Measurements from ENCODE around the gene HHAT.
"Not testable (repeated sequence)": the region's sequence is repeated elsewhere in the genome, so short reads cannot be mapped to it uniquely, and the experiment has no call there.

The HHAT gene

GRCh38 chr1:210412240-210412639 is 83.5 kb downstream of the HHAT start:
- Histone ChIP-seq H3K27me3 (ENCODE audit: control insufficient read depth, insufficient read depth, low read length) (no peaks in the 10 kb centered on the region), H3K9ac (ENCODE audit: low read length) (no peak overlapping the region), H3K4me3 (ENCODE audit: low read depth, low read length) (no peak overlapping the region), H3K27ac (ENCODE audit: low read depth, low read length) (no peak overlapping the region), H3K4me1 (ENCODE audit: control insufficient read depth, insufficient read depth, low read length) (peaks cover 3% of the 10 kb centered on the region; the same call in 1 of the 2 replicates), H3K36me3 (ENCODE audit: control insufficient read depth, insufficient read depth, low read length) (no peaks in the 10 kb centered on the region), H3K9me3 (ENCODE audit: control insufficient read depth, insufficient read depth, low read depth, low read length) (peaks cover 2% of the 10 kb centered on the region; the same call in 1 of the 2 replicates)

GRCh38 chr1:210413951-210414350 is 85.2 kb downstream of the HHAT start:
- Histone ChIP-seq H3K36me3 (ENCODE audit: control insufficient read depth, insufficient read depth, low read length) (no peaks in the 10 kb centered on the region), H3K9ac (ENCODE audit: low read length) (no peak overlapping the region), H3K27me3 (ENCODE audit: control insufficient read depth, insufficient read depth, low read length) (no peaks in the 10 kb centered on the region), H3K9me3 (ENCODE audit: control insufficient read depth, insufficient read depth, low read depth, low read length) (peaks cover 2% of the 10 kb centered on the region; the same call in 1 of the 2 replicates), H3K4me1 (ENCODE audit: control insufficient read depth, insufficient read depth, low read length) (no peaks in the 10 kb centered on the region; the same call in 1 of the 2 replicates), H3K27ac (ENCODE audit: low read depth, low read length) (no peak overlapping the region), H3K4me3 (ENCODE audit: low read depth, low read length) (no peak overlapping the region)

DNA sequence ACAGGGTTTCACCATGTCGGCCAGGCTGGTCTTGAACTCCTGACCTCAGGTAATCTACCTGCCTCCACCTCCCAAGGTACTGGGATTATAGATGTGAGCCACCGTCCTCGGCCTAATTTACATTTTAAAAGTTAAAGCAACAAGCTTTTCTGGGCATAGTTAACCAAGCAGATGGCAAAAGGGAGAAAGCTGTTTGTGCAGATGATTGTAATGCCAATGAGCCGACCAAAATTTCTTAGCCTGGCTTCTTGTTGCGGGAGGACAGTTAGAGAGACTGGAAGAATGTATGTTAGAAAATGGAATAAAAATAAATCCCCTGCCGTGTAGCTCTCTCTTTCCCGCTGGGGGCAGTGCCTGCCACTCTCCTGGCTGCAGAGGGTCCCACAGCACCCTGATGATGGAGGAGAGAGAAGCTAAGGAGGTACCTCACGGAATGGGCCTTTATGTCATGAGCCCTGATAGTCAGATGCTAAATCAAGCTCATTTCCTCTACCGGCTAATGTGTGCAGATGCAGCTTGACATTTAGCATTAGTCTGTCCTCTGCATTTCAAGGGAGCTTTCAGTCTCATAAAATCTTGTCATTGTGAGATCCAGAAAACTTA is 87.2 kb downstream of the HHAT start:
- Histone ChIP-seq H3K4me3 (ENCODE audit: low read depth, low read length) (no peak overlapping the region), H3K27me3 (ENCODE audit: control insufficient read depth, insufficient read depth, low read length) (no peaks in the 10 kb centered on the region), H3K27ac (ENCODE audit: low read depth, low read length) (no peak overlapping the region), H3K4me1 (ENCODE audit: control insufficient read depth, insufficient read depth, low read length) (no peaks in the 10 kb centered on the region; the same call in 1 of the 2 replicates), H3K36me3 (ENCODE audit: control insufficient read depth, insufficient read depth, low read length) (no peaks in the 10 kb centered on the region), H3K9me3 (ENCODE audit: control insufficient read depth, insufficient read depth, low read depth, low read length) (peaks cover 2% of the 10 kb centered on the region; the same call in 1 of the 2 replicates), H3K9ac (ENCODE audit: low read length) (no peak overlapping the region)

DNA sequence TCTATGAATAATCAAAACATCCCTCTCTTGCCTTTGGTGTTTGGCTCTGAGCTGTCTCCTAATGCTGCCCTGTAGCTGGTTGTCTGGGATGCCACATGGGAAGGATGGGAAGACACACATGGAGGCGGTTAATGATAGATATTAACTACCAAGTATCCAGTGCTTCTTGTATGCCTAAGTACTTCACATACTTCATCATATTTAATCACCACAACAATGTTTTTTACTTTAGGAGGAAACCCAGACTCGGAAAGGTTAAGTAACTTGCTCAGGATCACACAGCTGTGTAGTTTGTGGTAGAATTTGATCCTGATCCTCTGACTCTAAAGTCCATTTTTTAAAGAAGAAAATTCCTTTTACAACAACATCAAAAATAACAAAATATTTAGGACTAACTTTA is 88.0 kb downstream of the HHAT start:
- no peaks in the 10 kb centered on the region; the same call in 1 of the 2 replicates for H3K4me1 ChIP-seq (ENCODE audit: control insufficient read depth, insufficient read depth, low read length)
- H3K9me3 ChIP-seq (ENCODE audit: control insufficient read depth, insufficient read depth, low read depth, low read length): no peaks in the 10 kb centered on the region; the same call in 1 of the 2 replicates
- no peaks in the 10 kb centered on the region for H3K36me3 ChIP-seq (ENCODE audit: control insufficient read depth, insufficient read depth, low read length)
- H3K9ac ChIP-seq (ENCODE audit: low read length): no peak overlapping the region
- H3K27me3 ChIP-seq (ENCODE audit: control insufficient read depth, insufficient read depth, low read length): no peaks in the 10 kb centered on the region
- no peak overlapping the region for H3K4me3 ChIP-seq (ENCODE audit: low read depth, low read length)
- H3K27ac ChIP-seq (ENCODE audit: low read depth, low read length): no peak overlapping the region

DNA sequence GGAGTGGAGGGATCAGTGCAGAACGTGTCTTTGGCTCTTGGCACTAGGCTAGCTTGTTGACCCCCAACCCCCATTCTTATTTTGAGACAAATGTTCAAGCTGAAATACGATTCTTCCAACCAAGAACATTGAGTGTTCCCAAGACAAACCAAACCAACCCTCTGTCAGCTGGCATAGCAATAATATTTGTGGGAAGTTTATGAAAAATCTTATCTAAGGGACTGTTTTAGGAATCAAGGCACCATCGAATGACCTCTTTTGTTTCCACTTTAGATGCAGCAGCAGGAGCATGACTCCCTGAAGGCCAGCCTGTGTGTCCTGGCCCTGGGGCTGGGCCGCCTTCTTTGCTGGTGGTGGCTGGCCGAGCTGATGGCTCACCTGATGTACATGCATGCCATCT is 89.2 kb downstream of the HHAT start:
- H3K27ac ChIP-seq (ENCODE audit: low read depth, low read length): no peak overlapping the region
- H3K9me3 ChIP-seq (ENCODE audit: control insufficient read depth, insufficient read depth, low read depth, low read length): no peaks in the 10 kb centered on the region
- H3K9ac ChIP-seq (ENCODE audit: low read length): no peak overlapping the region
- no peaks in the 10 kb centered on the region; the same call in 1 of the 2 replicates for H3K4me1 ChIP-seq (ENCODE audit: control insufficient read depth, insufficient read depth, low read length)
- H3K4me3 ChIP-seq (ENCODE audit: low read depth, low read length): no peak overlapping the region
- no peaks in the 10 kb centered on the region for H3K36me3 ChIP-seq (ENCODE audit: control insufficient read depth, insufficient read depth, low read length)
- no peaks in the 10 kb centered on the region for H3K27me3 ChIP-seq (ENCODE audit: control insufficient read depth, insufficient read depth, low read length)

GRCh38 chr1:210418863-210419650 is 90.4 kb downstream of the HHAT start:
- H3K36me3 ChIP-seq (ENCODE audit: control insufficient read depth, insufficient read depth, low read length): no peaks in the 10 kb centered on the region
- no peak overlapping the region for H3K9ac ChIP-seq (ENCODE audit: low read length)
- no peaks in the 10 kb centered on the region for H3K27me3 ChIP-seq (ENCODE audit: control insufficient read depth, insufficient read depth, low read length)
- no peak overlapping the region for H3K4me3 ChIP-seq (ENCODE audit: low read depth, low read length)
- H3K4me1 ChIP-seq (ENCODE audit: control insufficient read depth, insufficient read depth, low read length): no peaks in the 10 kb centered on the region; the same call in 1 of the 2 replicates
- no peak overlapping the region for H3K27ac ChIP-seq (ENCODE audit: low read depth, low read length)
- H3K9me3 ChIP-seq (ENCODE audit: control insufficient read depth, insufficient read depth, low read depth, low read length): no peaks in the 10 kb centered on the region

- not testable (repeated sequence) for H3K36me3 ChIP-seq (ENCODE audit: control insufficient read depth, insufficient read depth, low read length); H3K27ac ChIP-seq (ENCODE audit: low read depth, low read length); H3K4me3 ChIP-seq (ENCODE audit: low read depth, low read length); H3K9me3 ChIP-seq (ENCODE audit: control insufficient read depth, insufficient read depth, low read depth, low read length); H3K9ac ChIP-seq (ENCODE audit: low read length); H3K4me1 ChIP-seq (ENCODE audit: control insufficient read depth, insufficient read depth, low read length); H3K27me3 ChIP-seq (ENCODE audit: control insufficient read depth, insufficient read depth, low read length)
Measured at GRCh38 chr1:210426696-210427095, 98.0 kb downstream of the HHAT start.

DNA sequence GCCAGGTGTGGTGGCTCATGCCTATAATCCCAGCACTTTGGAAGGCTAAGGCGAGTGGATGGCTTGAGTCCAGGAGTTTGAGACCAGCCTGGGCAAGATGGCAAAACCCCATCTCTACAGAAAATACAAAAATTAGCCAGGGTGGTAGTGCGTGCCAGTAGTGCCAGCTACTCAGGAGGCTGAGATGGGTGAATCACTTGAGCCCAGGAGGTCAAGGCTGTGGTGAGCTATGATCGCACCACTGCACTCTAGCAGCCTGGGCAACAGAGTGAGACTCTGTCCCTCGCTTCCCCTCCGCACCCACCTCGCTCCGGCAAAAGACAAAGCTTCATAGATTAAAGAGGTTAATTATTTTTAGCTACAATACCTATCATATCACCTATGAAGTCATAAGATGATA is 100.0 kb downstream of the HHAT start:
- Histone ChIP-seq H3K36me3 (ENCODE audit: control insufficient read depth, insufficient read depth, low read length) (no peaks in the 10 kb centered on the region), H3K9me3 (ENCODE audit: control insufficient read depth, insufficient read depth, low read depth, low read length) (no peaks in the 10 kb centered on the region), H3K27ac (ENCODE audit: low read depth, low read length) (no peak overlapping the region), H3K9ac (ENCODE audit: low read length) (no peak overlapping the region), H3K4me3 (ENCODE audit: low read depth, low read length) (no peak overlapping the region), H3K27me3 (ENCODE audit: control insufficient read depth, insufficient read depth, low read length) (no peaks in the 10 kb centered on the region), H3K4me1 (ENCODE audit: control insufficient read depth, insufficient read depth, low read length) (peaks cover 1% of the 10 kb centered on the region)

DNA sequence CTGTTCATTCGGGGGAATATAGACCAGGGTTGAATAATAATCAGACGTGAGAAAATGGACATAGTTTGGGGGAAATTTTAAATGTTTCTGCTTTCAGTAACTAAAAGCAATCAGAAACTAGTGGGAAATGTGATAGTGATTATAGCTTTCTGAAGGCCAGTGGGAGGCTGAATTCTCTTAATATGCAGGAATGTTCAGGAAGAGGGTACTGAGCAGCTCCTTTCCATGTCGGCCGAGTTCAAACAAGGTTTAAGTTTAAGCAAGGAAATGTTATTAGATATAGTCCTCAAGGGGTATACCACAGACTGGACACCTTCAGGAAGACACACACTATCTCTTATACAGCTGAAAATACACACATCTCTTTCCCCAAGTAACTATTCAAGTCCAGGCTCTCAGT is 105.5 kb downstream of the HHAT start:
- peaks cover 16% of the 10 kb centered on the region for H3K4me1 ChIP-seq (ENCODE audit: control insufficient read depth, insufficient read depth, low read length)
- no peak overlapping the region for H3K4me3 ChIP-seq (ENCODE audit: low read depth, low read length)
- H3K27ac ChIP-seq (ENCODE audit: low read depth, low read length): no peak overlapping the region
- H3K27me3 ChIP-seq (ENCODE audit: control insufficient read depth, insufficient read depth, low read length): no peaks in the 10 kb centered on the region
- H3K9me3 ChIP-seq (ENCODE audit: control insufficient read depth, insufficient read depth, low read depth, low read length): no peaks in the 10 kb centered on the region
- no peaks in the 10 kb centered on the region for H3K36me3 ChIP-seq (ENCODE audit: control insufficient read depth, insufficient read depth, low read length)
- no peak overlapping the region for H3K9ac ChIP-seq (ENCODE audit: low read length)

- Histone ChIP-seq H3K27me3 (ENCODE audit: control insufficient read depth, insufficient read depth, low read length) (no peaks in the 10 kb centered on the region), H3K4me1 (ENCODE audit: control insufficient read depth, insufficient read depth, low read length) (peaks cover 21% of the 10 kb centered on the region), H3K9me3 (ENCODE audit: control insufficient read depth, insufficient read depth, low read depth, low read length) (no peaks in the 10 kb centered on the region), H3K36me3 (ENCODE audit: control insufficient read depth, insufficient read depth, low read length) (no peaks in the 10 kb centered on the region), H3K4me3 (ENCODE audit: low read depth, low read length) (no peak overlapping the region), H3K27ac (ENCODE audit: low read depth, low read length) (no peak overlapping the region), H3K9ac (ENCODE audit: low read length) (no peak overlapping the region)
Measured at GRCh38 chr1:210437111-210437510, 108.4 kb downstream of the HHAT start.

DNA sequence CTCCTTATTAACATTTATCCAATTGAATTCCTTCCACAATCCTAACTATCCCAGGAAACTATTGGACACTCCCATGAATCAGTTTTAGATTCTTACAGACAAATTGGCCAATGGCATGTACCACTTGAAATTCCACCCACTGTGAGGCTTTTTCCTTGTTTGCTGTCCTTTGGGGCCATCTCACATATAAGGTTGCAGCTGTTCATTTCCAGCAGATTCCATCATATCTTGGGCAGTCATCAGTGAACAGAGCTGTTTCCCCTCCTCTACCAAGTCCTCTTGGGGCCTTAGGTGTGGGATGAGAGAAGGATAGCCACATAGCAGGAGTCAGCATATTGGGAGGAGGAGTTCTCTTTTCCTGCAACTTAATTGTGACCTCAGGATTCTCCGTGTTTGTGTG is 109.1 kb downstream of the HHAT start:
- H3K27me3 ChIP-seq (ENCODE audit: control insufficient read depth, insufficient read depth, low read length): no peaks in the 10 kb centered on the region
- peaks cover 21% of the 10 kb centered on the region for H3K4me1 ChIP-seq (ENCODE audit: control insufficient read depth, insufficient read depth, low read length)
- H3K9me3 ChIP-seq (ENCODE audit: control insufficient read depth, insufficient read depth, low read depth, low read length): no peaks in the 10 kb centered on the region
- H3K27ac ChIP-seq (ENCODE audit: low read depth, low read length): no peak overlapping the region
- H3K9ac ChIP-seq (ENCODE audit: low read length): no peak overlapping the region
- no peak overlapping the region for H3K4me3 ChIP-seq (ENCODE audit: low read depth, low read length)
- no peaks in the 10 kb centered on the region for H3K36me3 ChIP-seq (ENCODE audit: control insufficient read depth, insufficient read depth, low read length)
